AG10803 (cell line): Measurements from ENCODE around the gene NFATC1.

Experiments
- DNase-seq: peaks from one replicate; pipeline ENCODE4 v3.0.0; 2010; ENCODE audit warnings: low read depth
- H3K4me3 ChIP-seq: 2 replicates; pipeline ENCODE4 v1.5.1; 2011; ENCODE audit warnings: mild to moderate bottlenecking, low read length, control low read depth
- TF ChIP-seq, protein P1 (sequence below): conservative IDR thresholded peaks from 2 replicates; pipeline ENCODE4 v1.5.1; 2011; ENCODE audit warnings: mild to moderate bottlenecking, low read length, control low read depth, inconsistent platforms

The NFATC1 gene

DNA sequence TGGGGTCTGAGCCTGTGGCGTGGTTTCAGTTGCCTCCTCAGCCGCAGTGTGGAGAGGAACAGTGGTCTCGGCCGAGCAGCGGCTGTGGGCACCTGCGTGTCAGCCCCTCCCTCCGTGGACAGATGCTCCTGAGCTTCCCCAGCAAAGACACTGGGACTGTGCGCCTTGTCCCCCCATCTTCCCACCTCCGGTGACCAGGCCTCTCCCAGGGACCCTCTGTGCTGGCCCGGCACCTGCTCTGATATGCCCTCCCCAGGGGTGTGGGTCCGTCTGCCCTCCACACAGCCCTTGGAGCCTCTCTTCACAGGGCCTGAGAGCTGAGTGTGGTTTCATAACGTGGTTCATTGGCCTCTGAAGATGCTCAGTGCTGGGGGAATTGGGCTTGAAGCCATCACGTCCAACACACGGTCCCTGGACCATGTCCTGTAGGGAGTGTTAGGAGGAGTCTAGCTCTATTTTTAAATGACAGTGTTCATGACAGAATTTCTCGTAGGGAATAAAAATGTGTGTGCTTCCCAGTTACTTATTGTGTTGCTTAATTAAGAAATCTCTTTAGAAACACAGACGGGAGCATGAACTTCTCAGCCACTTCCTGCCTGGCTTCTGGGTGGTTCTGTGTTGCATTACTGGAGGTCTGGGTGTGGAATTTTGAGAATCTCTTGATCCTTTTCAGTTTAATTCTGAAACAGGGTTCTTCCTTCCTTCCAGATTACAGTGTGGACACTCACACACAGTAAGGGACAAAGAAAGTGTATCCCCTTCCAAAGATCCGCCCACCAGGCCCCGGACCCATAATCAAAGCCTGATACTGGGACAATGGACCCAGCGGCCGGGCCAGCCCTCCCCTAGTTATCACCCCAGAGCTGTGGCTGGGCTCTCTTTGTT is 110.7 kb downstream of the NFATC1 start:
- DNase-seq: peak; percentile 86
- TF ChIP-seq, protein P1, sequence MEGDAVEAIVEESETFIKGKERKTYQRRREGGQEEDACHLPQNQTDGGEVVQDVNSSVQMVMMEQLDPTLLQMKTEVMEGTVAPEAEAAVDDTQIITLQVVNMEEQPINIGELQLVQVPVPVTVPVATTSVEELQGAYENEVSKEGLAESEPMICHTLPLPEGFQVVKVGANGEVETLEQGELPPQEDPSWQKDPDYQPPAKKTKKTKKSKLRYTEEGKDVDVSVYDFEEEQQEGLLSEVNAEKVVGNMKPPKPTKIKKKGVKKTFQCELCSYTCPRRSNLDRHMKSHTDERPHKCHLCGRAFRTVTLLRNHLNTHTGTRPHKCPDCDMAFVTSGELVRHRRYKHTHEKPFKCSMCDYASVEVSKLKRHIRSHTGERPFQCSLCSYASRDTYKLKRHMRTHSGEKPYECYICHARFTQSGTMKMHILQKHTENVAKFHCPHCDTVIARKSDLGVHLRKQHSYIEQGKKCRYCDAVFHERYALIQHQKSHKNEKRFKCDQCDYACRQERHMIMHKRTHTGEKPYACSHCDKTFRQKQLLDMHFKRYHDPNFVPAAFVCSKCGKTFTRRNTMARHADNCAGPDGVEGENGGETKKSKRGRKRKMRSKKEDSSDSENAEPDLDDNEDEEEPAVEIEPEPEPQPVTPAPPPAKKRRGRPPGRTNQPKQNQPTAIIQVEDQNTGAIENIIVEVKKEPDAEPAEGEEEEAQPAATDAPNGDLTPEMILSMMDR: no peak
- H3K4me3 ChIP-seq: no peak overlapping the region

DNA sequence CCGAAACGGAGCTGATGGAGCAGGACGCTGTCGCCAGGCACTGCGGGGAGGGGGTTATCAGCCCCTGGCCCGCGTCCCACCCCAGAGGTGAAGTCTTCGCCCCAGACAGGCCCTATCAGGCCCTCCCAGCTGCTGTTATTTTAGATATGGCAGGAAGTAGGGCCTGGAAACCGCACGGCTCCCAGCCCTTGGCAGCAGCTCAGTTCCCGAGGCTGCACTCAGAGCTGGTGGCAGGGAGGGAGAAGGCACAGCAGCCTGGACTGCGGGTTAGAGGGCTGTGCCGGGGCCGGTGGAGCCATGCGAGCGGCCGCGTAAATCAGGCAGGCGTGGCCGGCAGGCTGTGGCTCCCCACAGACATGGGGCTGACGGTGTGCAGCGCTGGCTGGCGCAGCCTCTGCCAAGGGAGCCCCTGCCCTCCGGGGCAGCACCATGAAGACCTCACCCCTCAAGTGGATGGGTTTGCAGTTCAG is 111.4 kb downstream of the NFATC1 start:
- TF ChIP-seq, protein P1: no peak
- H3K4me3 ChIP-seq: peak overlapping the region; percentile 47
- peak; percentile 85 for DNase-seq

DNA sequence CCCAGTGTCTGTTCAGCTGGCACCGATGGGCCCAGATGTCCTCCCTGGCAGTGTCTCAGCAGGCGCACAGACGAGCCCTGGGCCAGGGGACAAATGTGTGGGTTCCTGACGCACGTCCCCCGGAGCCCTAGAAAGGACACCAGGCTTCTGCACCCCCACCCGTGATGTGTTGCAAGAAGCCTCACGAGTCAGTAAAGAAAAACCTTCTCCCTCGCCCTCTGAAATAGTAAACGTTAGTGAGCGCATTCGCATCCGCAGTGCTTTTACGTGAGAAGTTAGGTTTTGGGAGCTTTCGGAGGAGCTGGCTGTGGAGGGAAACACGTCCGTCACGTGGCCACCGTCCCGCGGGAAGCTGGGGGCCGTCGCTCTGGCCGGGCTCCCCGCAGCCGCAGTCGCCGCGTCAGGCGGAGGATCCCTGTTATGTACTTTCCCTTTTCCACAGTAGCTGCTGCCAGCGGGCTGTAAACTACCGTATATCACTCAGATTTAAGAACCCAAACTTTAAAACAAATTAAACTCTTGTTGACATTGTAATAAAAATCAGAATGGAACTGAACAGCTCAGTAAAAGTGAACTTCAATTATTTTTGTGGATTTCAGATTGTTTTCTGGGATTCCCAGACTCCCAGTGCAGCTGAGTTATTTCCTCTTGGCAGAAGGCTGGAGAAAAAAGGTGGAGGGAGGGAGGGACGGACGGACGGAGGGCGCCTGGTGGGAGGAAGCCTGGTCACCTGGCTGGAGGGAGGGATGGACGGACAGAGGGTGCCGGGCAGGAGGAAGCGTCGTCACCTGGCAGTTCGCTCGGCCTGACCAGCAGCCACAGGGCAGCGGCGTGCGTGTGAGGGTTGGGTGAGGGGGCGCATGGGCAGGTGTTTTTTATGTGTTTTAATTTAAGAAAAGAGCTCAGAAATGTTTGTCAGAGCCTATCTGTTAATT is 112.1 kb downstream of the NFATC1 start:
- H3K4me3 ChIP-seq: peak overlapping the region; percentile 47
- DNase-seq: peak; percentile 75
- TF ChIP-seq, protein P1: no peak

DNA sequence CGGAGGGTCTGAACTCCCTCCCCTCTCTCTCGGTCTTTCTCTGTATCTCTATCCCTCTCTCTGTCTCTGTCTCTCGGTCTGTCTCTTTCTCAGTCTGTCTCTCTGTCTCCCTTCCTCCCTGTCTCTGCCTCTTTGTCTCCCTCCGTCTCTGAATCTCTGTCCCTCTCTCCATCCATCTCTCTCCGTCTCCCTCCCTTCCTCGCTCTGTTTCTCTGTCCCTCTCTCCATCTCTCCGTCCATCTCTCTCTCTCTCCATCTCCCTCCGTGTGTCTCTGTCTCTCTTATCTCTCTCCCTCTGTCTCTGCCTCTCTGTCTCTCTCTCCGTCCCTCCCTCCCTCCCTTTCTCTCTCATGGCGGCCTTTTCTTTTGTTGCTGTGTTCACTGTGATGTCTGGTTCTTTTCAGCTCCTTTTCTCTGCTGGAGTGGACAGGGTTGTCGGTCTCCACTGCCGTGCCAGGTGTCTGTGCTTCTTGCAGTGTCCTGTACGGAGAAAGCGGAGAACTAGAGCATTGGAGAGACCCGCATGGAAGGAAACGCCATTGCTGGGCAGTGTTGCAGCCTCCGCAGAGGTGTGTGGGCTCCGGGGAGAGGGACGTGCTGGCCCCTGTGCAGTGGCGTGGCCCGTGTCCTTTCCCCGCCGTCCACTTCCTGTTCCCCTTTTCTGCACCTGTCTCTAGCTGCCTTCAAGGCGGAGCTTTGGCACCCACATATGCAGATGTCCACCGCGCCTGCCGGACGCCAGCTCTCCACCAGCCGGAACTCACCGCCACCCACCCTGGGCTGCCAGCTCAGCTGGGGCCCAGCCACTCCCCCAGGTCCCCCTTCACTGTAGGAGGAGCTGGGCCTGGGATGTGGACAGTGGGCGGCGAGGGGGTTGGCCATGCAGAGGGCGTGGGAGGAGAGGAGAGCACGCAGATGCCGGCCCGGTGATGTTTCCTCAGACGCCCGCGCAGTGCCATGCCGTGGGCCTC is 113.1 kb downstream of the NFATC1 start:
- no peak for DNase-seq
- no peak overlapping the region for H3K4me3 ChIP-seq
- TF ChIP-seq, protein P1: no peak

DNA sequence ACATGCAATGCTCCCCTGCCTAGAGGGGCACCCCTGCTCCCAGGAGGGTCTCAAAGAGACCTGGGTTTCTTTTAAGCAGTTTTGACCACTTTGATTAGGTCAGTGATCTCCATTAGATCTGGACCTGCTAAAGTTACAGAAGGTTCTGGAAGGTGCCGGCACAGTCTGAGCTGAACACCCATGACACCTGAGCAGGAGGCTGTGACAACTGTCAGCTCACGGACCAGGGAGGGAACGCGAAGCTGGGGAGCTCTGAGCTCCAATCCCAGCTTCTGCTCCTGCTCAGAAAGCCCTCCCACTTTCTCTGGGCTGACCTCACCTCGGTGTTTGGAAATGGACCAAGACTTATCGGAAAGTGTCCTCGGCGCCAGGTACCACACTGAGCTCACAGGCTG is 113.8 kb downstream of the NFATC1 start:
- TF ChIP-seq, protein P1: no peak
- DNase-seq: no peak
- H3K4me3 ChIP-seq: no peak overlapping the region

DNA sequence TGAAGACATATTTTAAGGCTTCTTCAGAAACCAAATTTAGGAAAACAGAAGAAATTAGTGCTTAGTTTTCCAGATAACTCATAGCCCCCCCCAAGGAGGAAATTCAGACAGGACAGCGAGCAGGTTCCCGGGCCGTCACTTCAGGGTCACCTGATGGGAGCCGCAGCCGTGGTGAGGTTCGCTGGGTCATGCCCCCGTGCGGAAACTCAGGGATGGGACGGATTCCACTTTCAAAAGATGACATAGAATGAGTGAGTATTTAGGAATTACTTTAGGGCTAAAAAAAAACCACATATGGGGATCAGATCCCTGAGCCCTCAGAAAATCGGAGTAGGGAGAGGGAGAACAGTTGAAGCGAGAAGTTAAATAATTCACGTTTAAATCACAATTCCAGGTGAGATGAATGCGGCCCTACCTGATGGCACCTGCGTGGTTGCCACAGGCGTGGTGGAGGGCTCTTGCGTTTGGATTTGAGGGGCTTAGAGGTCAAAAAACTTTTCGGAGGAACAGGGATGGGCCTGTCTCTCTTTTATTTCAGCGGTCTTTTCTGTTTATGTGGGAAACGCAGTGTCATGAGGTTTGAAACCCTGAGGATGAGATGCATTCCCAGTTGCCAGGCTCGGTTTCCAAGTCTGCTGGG is 114.4 kb downstream of the NFATC1 start:
- DNase-seq: no peak
- TF ChIP-seq, protein P1: no peak
- H3K4me3 ChIP-seq: no peak overlapping the region
